ENCODE data around the gene PCF11.

Gene PCF11

DNA sequence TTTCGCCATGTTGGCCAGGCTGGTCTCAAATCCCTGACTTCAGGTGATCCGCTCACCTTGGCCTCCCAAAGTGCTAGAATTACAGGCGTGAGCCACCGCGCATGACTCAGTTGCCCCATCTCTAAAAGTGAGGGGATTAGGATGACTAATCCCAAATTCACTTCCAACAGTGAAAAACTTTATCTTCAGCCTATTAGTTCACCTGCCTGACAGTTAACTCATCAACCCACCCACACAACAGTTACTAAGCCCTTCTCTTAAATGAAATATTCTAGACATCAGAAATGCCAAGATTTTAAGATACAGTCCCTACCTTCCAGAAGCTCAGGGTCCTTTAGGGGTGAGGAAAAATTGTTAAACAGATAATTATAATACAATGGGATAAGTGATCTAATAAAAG is 34.6 kb downstream of the PCF11 start:
- TF ChIP-seq FOXM1 (IDR thresholded peaks at IDR 0.05; ENCODE audit: borderline replicate concordance, low read depth) (no peak), NFIC (IDR thresholded peaks at IDR 0.05) (no peak), RAD21 (IDR thresholded peaks at IDR 0.05; ENCODE audit: low read depth) (no peak), CEBPB (IDR thresholded peaks at IDR 0.05) (no peak), EGR1 (IDR thresholded peaks at IDR 0.05) (no peak), YY1 (IDR thresholded peaks at IDR 0.05; ENCODE audit: low read depth) (no peak), MAX (IDR thresholded peaks at IDR 0.05) (no peak), EP300 (IDR thresholded peaks at IDR 0.05; ENCODE audit: borderline replicate concordance) (no peak), TEAD4 (IDR thresholded peaks at IDR 0.05) (no peak), USF1 (IDR thresholded peaks at IDR 0.05) (no peak), CREB1 (IDR thresholded peaks at IDR 0.05; ENCODE audit: low read depth) (no peak), REST (IDR thresholded peaks at IDR 0.05; ENCODE audit: low read depth) (no peak), TCF12 (IDR thresholded peaks at IDR 0.05; ENCODE audit: low read depth) (no peak), TAF1 (IDR thresholded peaks at IDR 0.05; ENCODE audit: low read depth) (no peak)

GRCh38 chr11:83191986-83192385 is 35.1 kb downstream of the PCF11 start:
- TF ChIP-seq NFIC (IDR thresholded peaks at IDR 0.05): no peak
- TF ChIP-seq USF1 (IDR thresholded peaks at IDR 0.05): no peak
- no peak for TF ChIP-seq EP300 (IDR thresholded peaks at IDR 0.05; ENCODE audit: borderline replicate concordance)
- TF ChIP-seq ZBTB7A (IDR thresholded peaks at IDR 0.05; ENCODE audit: low read depth): no peak
- TF ChIP-seq MAX (IDR thresholded peaks at IDR 0.05): no peak
- TF ChIP-seq TEAD4 (IDR thresholded peaks at IDR 0.05): no peak
- no peak for TF ChIP-seq FOXM1 (IDR thresholded peaks at IDR 0.05; ENCODE audit: borderline replicate concordance, low read depth)
- no peak for TF ChIP-seq YY1 (IDR thresholded peaks at IDR 0.05; ENCODE audit: low read depth)
- no peak for TF ChIP-seq EGR1 (IDR thresholded peaks at IDR 0.05)
- TF ChIP-seq CREB1 (IDR thresholded peaks at IDR 0.05; ENCODE audit: low read depth): no peak
- no peak for TF ChIP-seq REST (IDR thresholded peaks at IDR 0.05; ENCODE audit: low read depth)
- TF ChIP-seq RAD21 (IDR thresholded peaks at IDR 0.05; ENCODE audit: low read depth): no peak
- TF ChIP-seq CEBPB (IDR thresholded peaks at IDR 0.05): no peak
- no peak for TF ChIP-seq TAF1 (IDR thresholded peaks at IDR 0.05; ENCODE audit: low read depth)
- no peak for TF ChIP-seq TCF12 (IDR thresholded peaks at IDR 0.05; ENCODE audit: low read depth)

DNA sequence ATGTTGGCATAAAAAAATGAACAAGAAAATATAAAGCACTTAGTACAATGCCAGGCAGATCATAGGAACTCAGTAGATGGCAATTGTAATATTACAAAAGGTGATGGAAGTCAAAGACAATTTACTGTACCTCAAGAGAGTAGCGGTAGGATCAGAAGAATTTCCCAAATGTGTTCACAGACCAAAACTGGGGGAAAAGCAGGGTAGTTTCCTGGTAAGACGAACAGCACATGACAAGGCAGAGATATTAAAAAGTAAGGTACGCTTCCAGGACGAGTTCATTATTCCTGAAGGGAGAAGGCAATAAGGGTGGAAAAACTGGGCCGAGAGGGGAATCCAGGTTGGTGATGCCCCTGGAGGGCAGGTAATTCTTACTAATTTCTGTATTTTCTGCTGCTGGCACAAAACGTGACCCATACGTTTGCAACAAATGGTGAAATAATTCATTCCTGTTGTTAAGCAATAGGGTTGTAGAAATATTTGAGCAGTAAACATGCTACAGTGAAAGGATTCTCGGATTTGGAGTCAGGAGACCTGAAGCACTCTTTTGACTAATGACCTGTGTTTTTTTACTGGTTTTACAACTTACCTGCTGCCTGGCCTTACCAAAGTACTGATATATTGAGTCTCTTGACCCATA is 35.8 kb downstream of the PCF11 start:
- TF ChIP-seq YY1 (IDR thresholded peaks at IDR 0.05; ENCODE audit: low read depth) (no peak), EGR1 (IDR thresholded peaks at IDR 0.05) (no peak), RAD21 (IDR thresholded peaks at IDR 0.05; ENCODE audit: low read depth) (no peak), CREB1 (IDR thresholded peaks at IDR 0.05; ENCODE audit: low read depth) (no peak), TAF1 (IDR thresholded peaks at IDR 0.05; ENCODE audit: low read depth) (no peak), FOXM1 (IDR thresholded peaks at IDR 0.05; ENCODE audit: borderline replicate concordance, low read depth) (no peak), ZBTB7A (IDR thresholded peaks at IDR 0.05; ENCODE audit: low read depth) (no peak), MAX (IDR thresholded peaks at IDR 0.05) (no peak), TCF12 (IDR thresholded peaks at IDR 0.05; ENCODE audit: low read depth) (no peak), REST (IDR thresholded peaks at IDR 0.05; ENCODE audit: low read depth) (no peak), EP300 (IDR thresholded peaks at IDR 0.05; ENCODE audit: borderline replicate concordance) (no peak), NFIC (IDR thresholded peaks at IDR 0.05) (no peak), CEBPB (IDR thresholded peaks at IDR 0.05) (no peak), USF1 (IDR thresholded peaks at IDR 0.05) (no peak), TEAD4 (IDR thresholded peaks at IDR 0.05) (no peak)
